ENCODE data around the gene SIRT3. TPM values are rescaled to one million over a fixed set of nuclear protein-coding genes. Genes with fewer than 3 reads are reported as not detected.
A peak's percentile ranks its signal among the peaks of the same experiment; 100 is the strongest.

The SIRT3 gene
- total RNA-seq, 4 donors from 2014 or later = 21.2 to 36.3 (median 29.3) TPM

GRCh38 chr11:216081-216974, 19.8 kb downstream of the SIRT3 start:
- Histone ChIP-seq H3K36me3 (peaks cover 0 to 54% (median 0%) of the 10 kb centered on the region in 3 donors), H3K27ac (no peak overlapping the region), H3K4me1 (no peaks in the 10 kb centered on the region), H3K27me3 (no peaks in the 10 kb centered on the region), H3K4me3 (no peak overlapping the region), H3K9me3 (no peaks in the 10 kb centered on the region)
- TF ChIP-seq, protein P1, sequence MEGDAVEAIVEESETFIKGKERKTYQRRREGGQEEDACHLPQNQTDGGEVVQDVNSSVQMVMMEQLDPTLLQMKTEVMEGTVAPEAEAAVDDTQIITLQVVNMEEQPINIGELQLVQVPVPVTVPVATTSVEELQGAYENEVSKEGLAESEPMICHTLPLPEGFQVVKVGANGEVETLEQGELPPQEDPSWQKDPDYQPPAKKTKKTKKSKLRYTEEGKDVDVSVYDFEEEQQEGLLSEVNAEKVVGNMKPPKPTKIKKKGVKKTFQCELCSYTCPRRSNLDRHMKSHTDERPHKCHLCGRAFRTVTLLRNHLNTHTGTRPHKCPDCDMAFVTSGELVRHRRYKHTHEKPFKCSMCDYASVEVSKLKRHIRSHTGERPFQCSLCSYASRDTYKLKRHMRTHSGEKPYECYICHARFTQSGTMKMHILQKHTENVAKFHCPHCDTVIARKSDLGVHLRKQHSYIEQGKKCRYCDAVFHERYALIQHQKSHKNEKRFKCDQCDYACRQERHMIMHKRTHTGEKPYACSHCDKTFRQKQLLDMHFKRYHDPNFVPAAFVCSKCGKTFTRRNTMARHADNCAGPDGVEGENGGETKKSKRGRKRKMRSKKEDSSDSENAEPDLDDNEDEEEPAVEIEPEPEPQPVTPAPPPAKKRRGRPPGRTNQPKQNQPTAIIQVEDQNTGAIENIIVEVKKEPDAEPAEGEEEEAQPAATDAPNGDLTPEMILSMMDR (IDR thresholded peaks at IDR 0.05) = no peak
- TF ChIP-seq POLR2A (IDR thresholded peaks at IDR 0.05) = no peak
- peak in 1 of 3 donors; percentile 28 for DNase-seq

DNA sequence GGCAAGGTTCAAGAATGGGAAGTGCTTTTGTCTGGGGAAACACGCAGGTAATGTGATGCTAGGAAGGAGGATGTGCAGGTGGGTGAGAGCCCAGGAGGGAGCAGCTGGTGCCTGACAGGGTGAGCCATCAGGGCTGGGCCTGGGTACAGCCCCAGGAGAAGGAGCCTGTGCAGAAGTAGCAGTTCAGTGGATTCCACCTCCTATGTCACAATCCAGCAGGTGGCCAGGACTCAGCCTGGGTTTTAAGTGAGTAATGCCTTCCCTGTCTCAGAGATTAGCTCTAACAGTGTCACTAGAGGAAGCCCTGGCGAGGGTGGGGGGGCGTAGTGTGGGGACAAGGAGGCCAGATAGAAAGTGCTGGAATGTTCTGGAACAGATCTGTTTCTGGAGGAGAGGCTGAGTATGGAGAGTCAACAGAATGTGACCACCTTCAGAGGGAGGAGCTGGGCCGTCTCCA, 20.5 kb downstream of the SIRT3 start:
- DNase-seq = peak in 1 of 3 donors; percentile 36
- TF ChIP-seq, protein P1 (IDR thresholded peaks at IDR 0.05) = no peak
- no peak for TF ChIP-seq POLR2A (IDR thresholded peaks at IDR 0.05)
- Histone ChIP-seq H3K27me3 (no peaks in the 10 kb centered on the region), H3K36me3 (peaks cover 0 to 61% (median 0%) of the 10 kb centered on the region in 3 donors), H3K4me1 (peaks cover 0 to 3% (median 0%) of the 10 kb centered on the region in 4 donors), H3K9me3 (no peaks in the 10 kb centered on the region), H3K27ac (no peak overlapping the region), H3K4me3 (no peak overlapping the region)

- TF ChIP-seq POLR2A (IDR thresholded peaks at IDR 0.05) = no peak
- TF ChIP-seq, protein P1 (IDR thresholded peaks at IDR 0.05) = no peak
- Histone ChIP-seq H3K9me3 (no peaks in the 10 kb centered on the region), H3K4me3 (no peak overlapping the region), H3K36me3 (peaks cover 0 to 74% (median 0%) of the 10 kb centered on the region in 3 donors), H3K27me3 (no peaks in the 10 kb centered on the region), H3K27ac (no peak overlapping the region), H3K4me1 (peaks cover 3 to 18% (median 5%) of the 10 kb centered on the region in 4 donors)
- DNase-seq = peak in 1 of 3 donors; percentile 42
These were observed 22.1 kb downstream of the SIRT3 start for GRCh38 chr11:214083-214482.

- Histone ChIP-seq H3K9me3 (no peaks in the 10 kb centered on the region), H3K27ac (no peak overlapping the region), H3K36me3 (peaks cover 0 to 74% (median 0%) of the 10 kb centered on the region in 3 donors), H3K4me3 (no peak overlapping the region), H3K4me1 (peaks cover 3 to 18% (median 7%) of the 10 kb centered on the region in 4 donors), H3K27me3 (no peaks in the 10 kb centered on the region)
- DNase-seq = peak in 1 of 3 donors; percentile 33
- no peak for TF ChIP-seq POLR2A (IDR thresholded peaks at IDR 0.05)
- TF ChIP-seq, protein P1 (IDR thresholded peaks at IDR 0.05) = no peak
These were observed 23.0 kb downstream of the SIRT3 start for GRCh38 chr11:213111-213510.

- DNase-seq = peak in 1 of 3 donors; percentile 42
- Histone ChIP-seq H3K27ac (no peak overlapping the region), H3K9me3 (no peaks in the 10 kb centered on the region), H3K4me1 (peaks cover 3 to 18% (median 7%) of the 10 kb centered on the region in 4 donors), H3K36me3 (peaks cover 0 to 74% (median 0%) of the 10 kb centered on the region in 3 donors), H3K27me3 (no peaks in the 10 kb centered on the region), H3K4me3 (no peak overlapping the region)
- TF ChIP-seq POLR2A (IDR thresholded peaks at IDR 0.05) = no peak
- TF ChIP-seq, protein P1 (IDR thresholded peaks at IDR 0.05) = no peak
These were observed 23.7 kb downstream of the SIRT3 start for GRCh38 chr11:212150-213100.
